ENCODE data around the gene PODXL2.
A peak's percentile ranks its signal among the peaks of the same experiment; 100 is the strongest.

The PODXL2 gene

DNA sequence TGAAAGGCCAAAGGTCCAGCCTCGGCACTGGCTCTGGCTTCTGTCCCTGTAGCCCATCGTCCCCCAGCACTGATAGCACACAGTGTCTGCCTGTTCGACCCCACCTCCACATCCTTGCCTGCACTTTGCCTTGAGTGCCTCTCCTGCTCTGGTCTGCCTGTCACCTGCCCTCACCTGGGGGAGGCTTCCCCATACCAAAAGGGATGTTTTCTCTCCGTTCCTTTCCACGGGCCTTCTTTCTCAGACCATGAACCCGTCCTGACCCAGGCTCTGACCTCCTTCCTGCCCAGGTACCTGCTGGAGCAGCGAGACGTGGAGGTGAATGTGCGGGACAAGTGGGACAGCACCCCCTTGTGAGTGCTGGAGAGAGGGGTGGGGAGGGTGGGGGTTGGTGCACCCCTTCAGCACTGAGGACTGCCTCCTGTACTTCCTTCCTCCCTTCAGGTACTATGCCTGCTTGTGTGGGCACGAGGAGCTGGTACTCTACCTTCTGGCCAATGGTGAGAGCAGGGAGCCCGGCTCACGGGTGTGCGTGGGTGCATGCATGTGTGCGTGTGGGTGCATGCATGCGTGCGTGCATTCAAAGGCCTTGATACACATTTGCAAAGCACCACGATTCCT is 45.2 kb downstream of the PODXL2 start:
- H3K27me3 ChIP-seq (ENCODE audit: control insufficient read depth, insufficient read depth, low read length) = no peaks in the 10 kb centered on the region
- H3K4me3 ChIP-seq (ENCODE audit: low read length) = peak overlapping the region; percentile 99
- H3K9me3 ChIP-seq (replicated peaks; ENCODE audit: low read length) = no peaks in the 10 kb centered on the region
- H3K4me1 ChIP-seq (ENCODE audit: control insufficient read depth, insufficient read depth, low read length) = peaks cover 10% of the 10 kb centered on the region
- H3K36me3 ChIP-seq (ENCODE audit: insufficient read depth, low read length) = peaks cover 19% of the 10 kb centered on the region
- peak overlapping the region; percentile 92 for H3K9ac ChIP-seq (ENCODE audit: low read depth, low read length)
- H3K4me2 ChIP-seq (ENCODE audit: low read length) = peak overlapping the region; percentile 93

DNA sequence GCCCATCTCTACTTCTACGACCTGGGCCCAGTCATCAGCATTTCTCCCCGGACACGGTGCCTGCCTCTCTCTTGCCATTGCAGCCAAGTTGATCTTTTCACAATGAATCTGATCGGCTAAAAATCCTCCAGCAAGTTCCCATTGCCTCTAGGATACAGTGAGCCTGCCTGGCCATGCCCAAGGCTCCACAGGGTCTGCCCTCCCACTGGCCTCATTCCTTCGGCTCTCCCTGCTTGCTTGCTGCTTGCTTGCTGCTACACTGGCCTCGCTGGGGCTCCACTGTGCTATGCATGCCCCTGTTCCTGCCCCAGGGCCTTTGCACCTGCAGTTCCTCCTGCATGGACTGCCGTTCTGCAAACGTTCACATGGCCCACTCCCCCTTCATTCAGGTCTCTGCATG is 45.8 kb downstream of the PODXL2 start:
- no peaks in the 10 kb centered on the region for H3K27me3 ChIP-seq (ENCODE audit: control insufficient read depth, insufficient read depth, low read length)
- H3K4me3 ChIP-seq (ENCODE audit: low read length) = no peak overlapping the region
- H3K9me3 ChIP-seq (replicated peaks; ENCODE audit: low read length) = no peaks in the 10 kb centered on the region

DNA sequence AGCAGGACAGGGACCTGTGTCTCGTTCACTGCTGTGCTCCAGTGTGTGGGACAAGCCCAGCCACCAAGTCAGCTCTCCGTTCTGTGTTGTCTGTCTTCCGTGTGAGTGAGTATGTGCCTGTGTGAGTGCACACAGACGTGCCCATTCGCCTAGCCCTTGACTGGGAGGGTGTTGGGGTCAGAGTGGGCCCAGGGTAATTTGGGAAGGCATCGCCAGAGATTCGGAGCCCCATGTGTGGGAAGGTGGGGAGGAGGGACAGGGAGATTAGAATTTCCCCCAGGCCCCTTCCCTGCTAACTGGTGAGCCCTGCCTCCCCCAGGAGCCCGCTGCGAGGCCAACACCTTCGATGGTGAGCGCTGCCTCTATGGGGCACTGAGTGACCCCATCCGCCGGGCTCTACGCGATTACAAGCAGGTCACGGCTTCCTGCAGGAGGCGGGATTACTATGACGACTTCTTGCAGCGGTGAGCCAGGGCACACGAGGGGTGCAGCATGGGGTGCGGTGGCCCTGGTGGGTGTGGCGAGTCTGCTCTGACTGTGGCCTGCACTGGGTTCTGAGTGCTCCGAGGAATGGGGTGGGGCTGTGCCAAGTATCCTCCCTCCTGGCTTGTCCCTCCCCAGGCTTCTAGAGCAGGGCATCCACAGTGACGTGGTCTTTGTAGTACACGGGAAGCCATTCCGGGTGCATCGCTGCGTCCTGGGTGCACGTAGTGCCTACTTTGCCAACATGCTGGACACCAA is 46.8 kb downstream of the PODXL2 start:
- peaks cover 20% of the 10 kb centered on the region for H3K36me3 ChIP-seq (ENCODE audit: insufficient read depth, low read length)
- no peak overlapping the region for H3K4me2 ChIP-seq (ENCODE audit: low read length)
- peaks cover 10% of the 10 kb centered on the region for H3K4me1 ChIP-seq (ENCODE audit: control insufficient read depth, insufficient read depth, low read length)
- H3K4me3 ChIP-seq (ENCODE audit: low read length) = no peak overlapping the region
- no peak overlapping the region for H3K9ac ChIP-seq (ENCODE audit: low read depth, low read length)
- H3K9me3 ChIP-seq (replicated peaks; ENCODE audit: low read length) = no peaks in the 10 kb centered on the region
- no peaks in the 10 kb centered on the region for H3K27me3 ChIP-seq (ENCODE audit: control insufficient read depth, insufficient read depth, low read length)

More for the DNA sequence above, 45.8 kb downstream of the PODXL2 start:
- no peak overlapping the region for H3K4me2 ChIP-seq (ENCODE audit: low read length)
- H3K36me3 ChIP-seq (ENCODE audit: insufficient read depth, low read length) = peaks cover 20% of the 10 kb centered on the region
- peaks cover 10% of the 10 kb centered on the region for H3K4me1 ChIP-seq (ENCODE audit: control insufficient read depth, insufficient read depth, low read length)
- no peak overlapping the region for H3K9ac ChIP-seq (ENCODE audit: low read depth, low read length)

DNA sequence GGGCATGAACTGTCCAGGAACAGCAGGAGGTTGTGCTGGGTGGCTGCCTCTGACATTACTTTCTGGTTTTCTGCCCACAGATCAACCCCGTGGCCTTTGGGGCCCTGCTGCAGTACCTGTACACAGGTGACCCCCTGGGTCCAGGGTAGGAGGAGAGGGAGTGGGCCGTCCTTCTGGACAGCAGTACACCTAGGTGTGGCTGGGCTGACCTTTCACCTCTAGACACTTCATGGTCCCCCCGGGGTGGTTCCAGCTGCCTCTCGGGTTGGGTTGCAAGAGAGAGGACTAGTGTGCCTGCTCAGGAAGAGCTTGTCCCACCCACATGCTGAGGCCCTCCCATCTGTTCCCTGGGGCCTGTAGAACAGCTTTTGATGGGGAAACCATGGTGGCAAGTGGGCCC is 47.5 kb downstream of the PODXL2 start:
- Histone ChIP-seq H3K36me3 (ENCODE audit: insufficient read depth, low read length) (peaks cover 20% of the 10 kb centered on the region), H3K4me1 (ENCODE audit: control insufficient read depth, insufficient read depth, low read length) (peaks cover 9% of the 10 kb centered on the region), H3K4me3 (ENCODE audit: low read length) (no peak overlapping the region), H3K27me3 (ENCODE audit: control insufficient read depth, insufficient read depth, low read length) (no peaks in the 10 kb centered on the region), H3K9me3 (replicated peaks; ENCODE audit: low read length) (no peaks in the 10 kb centered on the region), H3K4me2 (ENCODE audit: low read length) (no peak overlapping the region), H3K9ac (ENCODE audit: low read depth, low read length) (no peak overlapping the region)

DNA sequence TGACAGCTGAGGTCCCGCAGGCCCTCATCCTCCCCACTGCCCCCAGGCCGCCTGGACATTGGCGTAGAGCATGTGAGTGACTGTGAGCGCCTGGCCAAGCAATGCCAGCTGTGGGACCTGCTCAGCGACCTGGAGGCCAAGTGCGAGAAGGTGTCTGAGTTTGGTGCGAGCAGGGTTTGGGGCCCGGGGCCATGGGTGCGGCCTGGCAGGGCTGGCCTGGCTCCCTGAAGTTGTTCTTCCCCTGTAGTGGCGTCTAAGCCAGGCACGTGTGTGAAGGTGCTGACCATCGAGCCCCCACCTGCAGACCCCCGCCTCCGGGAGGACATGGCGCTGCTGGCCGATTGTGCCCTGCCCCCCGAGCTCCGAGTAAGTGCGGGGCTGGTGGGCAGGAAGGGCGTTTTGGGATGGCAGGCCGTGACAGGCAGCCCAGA is 48.0 kb downstream of the PODXL2 start:
- Histone ChIP-seq H3K4me3 (ENCODE audit: low read length) (no peak overlapping the region), H3K36me3 (ENCODE audit: insufficient read depth, low read length) (peaks cover 20% of the 10 kb centered on the region), H3K4me2 (ENCODE audit: low read length) (no peak overlapping the region), H3K9me3 (replicated peaks; ENCODE audit: low read length) (no peaks in the 10 kb centered on the region), H3K9ac (ENCODE audit: low read depth, low read length) (no peak overlapping the region), H3K4me1 (ENCODE audit: control insufficient read depth, insufficient read depth, low read length) (peaks cover 4% of the 10 kb centered on the region), H3K27me3 (ENCODE audit: control insufficient read depth, insufficient read depth, low read length) (no peaks in the 10 kb centered on the region)

DNA sequence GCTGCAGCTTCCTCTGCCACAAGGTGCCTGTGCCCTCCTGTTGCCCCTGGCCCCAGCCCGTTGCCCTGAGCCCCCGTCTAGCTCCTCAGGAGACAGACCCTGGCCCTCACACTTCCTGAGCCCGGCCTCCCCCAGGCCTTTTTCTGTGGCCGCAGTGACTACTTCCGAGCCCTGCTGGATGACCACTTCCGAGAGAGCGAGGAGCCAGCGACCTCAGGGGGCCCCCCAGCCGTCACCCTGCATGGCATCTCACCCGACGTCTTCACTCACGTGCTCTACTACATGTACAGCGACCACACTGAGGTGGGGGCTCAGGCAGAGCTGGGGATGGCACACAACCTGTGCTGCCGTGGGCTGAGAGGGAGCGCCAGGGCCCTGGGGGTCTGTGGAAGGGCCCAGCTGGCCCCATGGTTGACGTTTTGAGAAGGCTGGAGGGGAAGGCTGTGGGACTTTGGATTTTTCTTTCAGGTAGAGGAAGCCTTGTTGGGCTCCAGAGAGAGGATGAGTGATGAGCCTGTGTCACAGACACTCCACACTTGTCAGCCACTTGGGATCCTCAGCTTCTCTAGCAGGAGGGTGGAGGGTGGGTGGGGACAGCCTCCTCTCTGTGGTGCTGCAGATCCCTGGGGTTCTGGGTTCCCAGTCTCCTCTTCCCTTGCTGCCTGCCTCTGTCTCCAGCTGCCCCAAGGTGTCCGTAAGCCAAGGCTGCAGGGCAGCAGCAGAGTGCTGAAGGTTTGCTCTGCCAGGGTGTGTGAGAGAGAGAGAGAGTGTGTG is 48.7 kb downstream of the PODXL2 start:
- Histone ChIP-seq H3K4me1 (ENCODE audit: control insufficient read depth, insufficient read depth, low read length) (no peaks in the 10 kb centered on the region), H3K27me3 (ENCODE audit: control insufficient read depth, insufficient read depth, low read length) (no peaks in the 10 kb centered on the region), H3K4me2 (ENCODE audit: low read length) (no peak overlapping the region), H3K9ac (ENCODE audit: low read depth, low read length) (no peak overlapping the region), H3K4me3 (ENCODE audit: low read length) (no peak overlapping the region), H3K36me3 (ENCODE audit: insufficient read depth, low read length) (peaks cover 20% of the 10 kb centered on the region), H3K9me3 (replicated peaks; ENCODE audit: low read length) (no peaks in the 10 kb centered on the region)

DNA sequence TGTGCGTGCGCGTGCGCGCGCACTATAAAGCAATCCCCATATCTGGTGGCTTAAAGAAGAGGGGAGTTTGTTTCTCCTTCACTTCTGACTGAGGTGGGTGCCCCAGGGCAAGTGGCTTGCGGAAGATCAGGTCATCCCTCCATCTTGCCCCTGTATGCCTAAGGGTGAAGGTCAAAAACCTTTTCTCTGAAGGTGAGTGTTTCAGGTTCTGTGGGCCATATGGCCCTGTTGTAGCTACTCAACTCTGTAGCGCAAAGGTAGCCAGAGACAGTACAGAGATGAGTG is 49.3 kb downstream of the PODXL2 start:
- H3K9ac ChIP-seq (ENCODE audit: low read depth, low read length) = no peak overlapping the region
- H3K27me3 ChIP-seq (ENCODE audit: control insufficient read depth, insufficient read depth, low read length) = no peaks in the 10 kb centered on the region
- H3K9me3 ChIP-seq (replicated peaks; ENCODE audit: low read length) = no peaks in the 10 kb centered on the region
- H3K4me3 ChIP-seq (ENCODE audit: low read length) = no peak overlapping the region
- peaks cover 20% of the 10 kb centered on the region for H3K36me3 ChIP-seq (ENCODE audit: insufficient read depth, low read length)
- H3K4me2 ChIP-seq (ENCODE audit: low read length) = no peak overlapping the region
- H3K4me1 ChIP-seq (ENCODE audit: control insufficient read depth, insufficient read depth, low read length) = no peaks in the 10 kb centered on the region

DNA sequence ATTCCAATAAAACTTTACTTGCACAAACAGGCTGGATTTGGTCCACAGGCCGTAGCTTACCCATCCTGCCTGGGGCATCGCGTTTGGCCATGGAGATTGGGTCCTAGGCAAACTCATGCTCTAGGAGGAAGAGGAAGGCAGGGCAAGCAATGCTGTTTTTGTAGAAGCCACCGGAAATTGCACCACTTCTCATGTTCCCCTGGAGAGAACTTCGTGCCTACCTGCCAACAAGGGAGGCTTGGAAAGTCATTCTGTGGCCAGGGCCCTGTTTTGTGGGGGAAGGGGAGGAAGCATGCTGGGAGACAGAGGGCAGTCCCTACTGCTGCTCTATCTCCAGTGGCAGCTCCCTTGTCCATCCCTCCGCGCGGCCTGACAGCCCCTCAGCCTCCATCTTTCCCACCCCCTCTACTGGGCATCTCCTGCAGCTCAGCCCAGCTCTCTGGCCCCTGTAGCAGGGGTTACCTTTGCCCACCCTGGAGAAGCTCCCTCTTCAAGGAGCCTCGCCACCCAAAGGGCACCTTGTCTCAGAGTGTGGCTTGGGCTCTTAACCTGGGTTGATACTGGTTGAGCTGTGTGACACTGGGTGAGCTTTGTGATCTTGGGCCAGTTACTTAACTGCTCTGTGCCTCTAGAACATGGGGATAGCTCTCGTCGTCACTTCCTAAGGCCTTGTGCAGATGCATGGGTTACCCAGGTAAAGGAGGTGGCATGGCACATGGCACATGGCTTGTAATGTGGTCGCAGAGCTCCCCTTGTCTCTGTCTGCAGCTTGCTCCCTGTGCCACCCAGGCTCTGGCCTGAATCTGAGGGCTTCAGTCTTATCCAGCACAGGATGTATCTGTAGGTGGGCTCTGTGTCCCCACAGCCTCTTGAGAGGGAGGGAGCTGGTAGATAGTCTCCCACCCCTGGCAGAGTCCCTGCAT is 49.9 kb downstream of the PODXL2 start:
- no peaks in the 10 kb centered on the region for H3K4me1 ChIP-seq (ENCODE audit: control insufficient read depth, insufficient read depth, low read length)
- H3K27me3 ChIP-seq (ENCODE audit: control insufficient read depth, insufficient read depth, low read length) = no peaks in the 10 kb centered on the region
- no peak overlapping the region for H3K4me3 ChIP-seq (ENCODE audit: low read length)
- H3K9me3 ChIP-seq (replicated peaks; ENCODE audit: low read length) = no peaks in the 10 kb centered on the region
- H3K36me3 ChIP-seq (ENCODE audit: insufficient read depth, low read length) = peaks cover 20% of the 10 kb centered on the region
- no peak overlapping the region for H3K9ac ChIP-seq (ENCODE audit: low read depth, low read length)
- no peak overlapping the region for H3K4me2 ChIP-seq (ENCODE audit: low read length)

DNA sequence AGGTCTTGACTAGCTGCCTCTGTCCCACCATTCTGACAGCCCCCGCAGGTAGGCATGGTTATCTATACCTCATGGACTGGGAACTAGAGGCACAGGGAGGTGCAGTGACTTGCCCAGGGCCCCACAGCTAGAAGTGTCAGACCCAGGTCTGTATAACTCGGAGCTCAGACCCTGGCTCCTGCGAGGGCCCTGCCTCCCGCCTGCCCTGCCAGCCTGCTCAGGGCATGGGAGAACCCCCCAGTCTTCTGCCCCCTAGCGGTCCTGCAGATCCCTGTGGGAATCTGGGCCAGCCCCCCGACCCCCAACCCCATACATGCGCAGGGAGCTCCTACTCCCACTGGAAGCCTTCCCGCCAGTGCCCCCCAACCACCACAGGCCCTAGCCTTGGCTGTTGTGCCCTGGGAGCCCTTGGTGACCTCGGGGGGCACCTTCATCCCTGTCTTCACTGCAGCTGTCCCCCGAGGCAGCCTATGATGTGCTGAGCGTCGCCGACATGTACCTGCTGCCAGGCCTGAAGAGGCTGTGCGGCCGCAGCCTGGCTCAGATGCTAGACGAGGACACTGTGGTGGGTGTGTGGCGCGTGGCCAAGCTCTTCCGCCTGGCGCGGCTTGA is 50.7 kb downstream of the PODXL2 start:
- Histone ChIP-seq H3K9ac (ENCODE audit: low read depth, low read length) (no peak overlapping the region), H3K9me3 (replicated peaks; ENCODE audit: low read length) (no peaks in the 10 kb centered on the region), H3K36me3 (ENCODE audit: insufficient read depth, low read length) (peaks cover 20% of the 10 kb centered on the region), H3K4me2 (ENCODE audit: low read length) (no peak overlapping the region), H3K4me1 (ENCODE audit: control insufficient read depth, insufficient read depth, low read length) (no peaks in the 10 kb centered on the region), H3K4me3 (ENCODE audit: low read length) (no peak overlapping the region), H3K27me3 (ENCODE audit: control insufficient read depth, insufficient read depth, low read length) (no peaks in the 10 kb centered on the region)

DNA sequence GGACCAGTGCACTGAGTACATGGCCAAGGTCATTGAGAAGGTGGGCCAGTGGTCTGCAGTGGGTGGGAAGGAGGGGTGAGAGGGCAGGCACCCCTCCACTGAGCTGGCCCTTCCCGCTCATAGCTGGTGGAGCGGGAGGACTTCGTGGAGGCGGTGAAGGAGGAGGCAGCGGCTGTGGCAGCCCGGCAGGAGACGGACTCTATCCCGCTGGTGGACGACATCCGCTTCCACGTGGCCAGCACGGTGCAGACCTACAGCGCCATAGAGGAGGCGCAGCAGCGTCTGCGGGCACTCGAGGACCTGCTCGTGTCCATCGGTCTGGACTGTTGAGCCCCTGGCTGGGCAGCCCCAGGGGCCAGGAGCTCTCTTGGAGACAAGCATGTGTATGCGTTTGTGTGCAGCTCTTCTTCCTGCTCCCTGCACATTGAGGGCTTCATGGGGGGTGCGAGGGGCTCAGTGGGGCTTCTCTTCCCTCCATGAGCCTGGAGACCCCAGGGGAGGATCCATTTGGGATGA is 51.2 kb downstream of the PODXL2 start:
- H3K9me3 ChIP-seq (replicated peaks; ENCODE audit: low read length) = no peaks in the 10 kb centered on the region
- H3K4me2 ChIP-seq (ENCODE audit: low read length) = no peak overlapping the region
- no peak overlapping the region for H3K4me3 ChIP-seq (ENCODE audit: low read length)
- no peaks in the 10 kb centered on the region for H3K27me3 ChIP-seq (ENCODE audit: control insufficient read depth, insufficient read depth, low read length)
- H3K9ac ChIP-seq (ENCODE audit: low read depth, low read length) = no peak overlapping the region
- H3K36me3 ChIP-seq (ENCODE audit: insufficient read depth, low read length) = peaks cover 20% of the 10 kb centered on the region
- H3K4me1 ChIP-seq (ENCODE audit: control insufficient read depth, insufficient read depth, low read length) = no peaks in the 10 kb centered on the region
